WTC11 (cell line): ENCODE results near the gene SNX24. TPM values are rescaled to one million over a fixed set of nuclear protein-coding genes. Genes with fewer than 3 reads are reported as not detected.

Source experiments
- ATAC-seq: fragments of 200-7000 bp; cut with Tn5 transposase; 2 replicates; pipeline ENCODE4 v1.10.0; 2021; ENCODE audit warnings: mild to moderate bottlenecking, moderate library complexity
- CTCF ChIA-PET: fragments of 300-600 bp; sonication (Branson Sonifier 250); formaldehyde crosslinking; loops from one replicate; lab custom pipeline; 2021; ENCODE audit warnings: antibody characterized with exemption; lab: Charles Lee
- POLR2A ChIA-PET: fragments of 350-600 bp; sonication (Branson Sonifier 250); formaldehyde crosslinking; loops from one replicate; lab custom pipeline; 2021; ENCODE audit warnings: antibody characterized with exemption; lab: Charles Lee
- DNase-seq: peaks from one replicate; pipeline ENCODE4 v3.0.0; 2021; ENCODE audit warnings: low spot score
- H3K27ac Mint-ChIP-seq: 2 replicates; pipeline ENCODE4 v1.8.0; 2021; ENCODE audit warnings: mixed read lengths
- H3K27me3 Mint-ChIP-seq: 2 replicates; pipeline ENCODE4 v1.8.0; 2021; ENCODE audit warnings: low read depth, mild to moderate bottlenecking, moderate library complexity, mixed read lengths
- H3K36me3 Mint-ChIP-seq: 2 replicates; pipeline ENCODE4 v1.8.0; 2021; ENCODE audit warnings: mixed read lengths
- H3K4me1 Mint-ChIP-seq: 2 replicates; pipeline ENCODE4 v1.8.0; 2022; ENCODE audit warnings: mixed read lengths
- H3K4me3 Mint-ChIP-seq: 2 replicates; pipeline ENCODE4 v1.8.0; 2021; ENCODE audit warnings: mild to moderate bottlenecking, moderate library complexity, mixed read lengths
- H3K9me3 Mint-ChIP-seq: 2 replicates; pipeline ENCODE4 v1.8.0; 2021; ENCODE audit warnings: mixed read lengths
- ATF6 ChIP-seq: sonication (generic); formaldehyde crosslinking; IDR thresholded peaks from 2 replicates; pipeline ENCODE4 v1.8.1; 2023; ENCODE audit warnings: mild to moderate bottlenecking, missing genetic modification reagents
- CDX4 ChIP-seq: fragments of 250-450 bp; sonication (Bioruptor Pico); IDR thresholded peaks from 2 replicates; pipeline ENCODE4 v1.9.0; 2021; ENCODE audit warnings: moderate library complexity, mild to moderate bottlenecking, inconsistent platforms, borderline replicate concordance
- E2F1 ChIP-seq: sonication (generic); formaldehyde crosslinking; IDR thresholded peaks from 2 replicates; pipeline ENCODE4 v1.8.0; 2022; ENCODE audit warnings: mild to moderate bottlenecking, missing genetic modification reagents
- E2F4 ChIP-seq: sonication (generic); formaldehyde crosslinking; IDR thresholded peaks from 2 replicates; pipeline ENCODE4 v1.8.1; 2022; ENCODE audit warnings: low read depth, mild to moderate bottlenecking, moderate library complexity, missing genetic modification reagents, borderline replicate concordance
- EMX1 ChIP-seq: fragments of 250-450 bp; sonication (Bioruptor Pico); IDR thresholded peaks from 2 replicates; pipeline ENCODE4 v1.8.0; 2021; ENCODE audit warnings: mild to moderate bottlenecking
- HMGA2 ChIP-seq: fragments of 250-450 bp; sonication (Bioruptor Pico); IDR thresholded peaks from 2 replicates; pipeline ENCODE4 v1.4.0; 2021; ENCODE audit warnings: mild to moderate bottlenecking, moderate library complexity
- HMGXB4 ChIP-seq: sonication (generic); formaldehyde crosslinking; IDR thresholded peaks from 2 replicates; pipeline ENCODE4 v1.8.1; 2023; ENCODE audit warnings: mild to moderate bottlenecking, moderate library complexity, missing genetic modification reagents
- IRF1 ChIP-seq: sonication (generic); formaldehyde crosslinking; IDR thresholded peaks from 2 replicates; pipeline ENCODE4 v1.8.0; 2023; ENCODE audit warnings: missing genetic modification reagents
- JUN ChIP-seq: sonication (generic); formaldehyde crosslinking; IDR thresholded peaks from 2 replicates; pipeline ENCODE4 v1.8.0; 2023; ENCODE audit warnings: mild to moderate bottlenecking, missing genetic modification reagents
- NR1H2 ChIP-seq: sonication (generic); formaldehyde crosslinking; IDR thresholded peaks from 2 replicates; pipeline ENCODE4 v1.9.0; 2021; ENCODE audit warnings: mild to moderate bottlenecking, moderate library complexity, missing genetic modification reagents
- RELA ChIP-seq: sonication (generic); formaldehyde crosslinking; IDR thresholded peaks from 2 replicates; pipeline ENCODE4 v1.8.1; 2022; ENCODE audit warnings: missing genetic modification reagents, mild to moderate bottlenecking, borderline replicate concordance
- RORB ChIP-seq: fragments of 250-450 bp; sonication (Bioruptor Pico); IDR thresholded peaks from 2 replicates; pipeline ENCODE4 v1.9.0; 2021; ENCODE audit warnings: mild to moderate bottlenecking
- SMAD3 ChIP-seq: sonication (generic); formaldehyde crosslinking; IDR thresholded peaks from 2 replicates; pipeline ENCODE4 v1.8.0; 2022; ENCODE audit warnings: missing genetic modification reagents, mild to moderate bottlenecking, borderline replicate concordance
- SOX15 ChIP-seq: fragments of 250-450 bp; sonication (Bioruptor Pico); IDR thresholded peaks from 2 replicates; pipeline ENCODE4 v1.9.0; 2021; ENCODE audit warnings: mild to moderate bottlenecking
- TEAD1 ChIP-seq: sonication (generic); formaldehyde crosslinking; IDR thresholded peaks from 2 replicates; pipeline ENCODE4 v1.8.0; 2022; ENCODE audit warnings: mild to moderate bottlenecking, missing genetic modification reagents
- ZBTB43 ChIP-seq: sonication (generic); formaldehyde crosslinking; IDR thresholded peaks from 2 replicates; pipeline ENCODE4 v1.8.1; 2023; ENCODE audit warnings: mild to moderate bottlenecking, missing genetic modification reagents
- ZNF138 ChIP-seq: sonication (generic); formaldehyde crosslinking; conservative IDR thresholded peaks from 2 replicates; pipeline ENCODE4 v1.8.1; 2022; ENCODE audit warnings: mild to moderate bottlenecking, moderate library complexity, missing genetic modification reagents
- ZNF232 ChIP-seq: sonication (generic); formaldehyde crosslinking; IDR thresholded peaks from 2 replicates; pipeline ENCODE4 v1.8.0; 2022; ENCODE audit warnings: mild to moderate bottlenecking, missing genetic modification reagents
- ZNF317 ChIP-seq: sonication (generic); formaldehyde crosslinking; IDR thresholded peaks from 2 replicates; pipeline ENCODE4 v1.8.1; 2023; ENCODE audit warnings: low read depth, mild to moderate bottlenecking, moderate library complexity, missing genetic modification reagents, borderline replicate concordance
- ZNF512 ChIP-seq: sonication (generic); formaldehyde crosslinking; IDR thresholded peaks from 2 replicates; pipeline ENCODE4 v1.8.1; 2022; ENCODE audit warnings: missing genetic modification reagents, borderline replicate concordance
- ZSCAN18 ChIP-seq: fragments of 250-450 bp; sonication (Bioruptor Pico); IDR thresholded peaks from 2 replicates; pipeline ENCODE4 v2.1.2; 2022; ENCODE audit warnings: mild to moderate bottlenecking, moderate library complexity
- total RNA-seq: library from RNA; stranded (reverse); gene quantifications from 3 replicates; pipeline ENCODE4 v1.2.3, GENCODE V29; 2021

Gene SNX24
- total RNA-seq, 1 experiment from 2014 or later, result 15.5 TPM

GRCh38 chr5:122805481-122805880 is 39.9 kb upstream of the SNX24 start:
- Mint-ChIP-seq H3K27ac (no peak overlapping the region), H3K4me3 (no peak overlapping the region), H3K4me1 (peaks cover 16% of the 10 kb centered on the region)
- CTCF ChIA-PET, result interaction anchor here (1.2 kb wide), 1 partner anchor 101 kb away, joined by 6 read pairs; no protein-coding TSS in a partner anchor
- DNase-seq, result no peak
- no peak for TF ChIP-seq RORB (CRISPR knock-in tag)
- no peak for TF ChIP-seq EMX1 (CRISPR knock-in tag)
- TF ChIP-seq CDX4 (CRISPR knock-in tag), result no peak
- no peak for TF ChIP-seq ATF6 (CRISPR knock-in tag)
- TF ChIP-seq JUN (CRISPR knock-in tag), result no peak
- no peak for TF ChIP-seq TEAD1
- TF ChIP-seq NR1H2 (CRISPR knock-in tag), result no peak
- no peak for TF ChIP-seq HMGXB4 (CRISPR knock-in tag)
- TF ChIP-seq HMGA2 (CRISPR knock-in tag), result no peak
- no peak for TF ChIP-seq ZBTB43 (CRISPR knock-in tag)
- TF ChIP-seq SMAD3, result no peak
- no peak for TF ChIP-seq RELA (CRISPR knock-in tag)
- no peak for TF ChIP-seq E2F1 (CRISPR knock-in tag)
- TF ChIP-seq, all 79 proteins: peak for 0
- Mint-ChIP-seq H3K27me3 (no peaks in the 10 kb centered on the region), H3K36me3 (peaks cover 43% of the 10 kb centered on the region), H3K9me3 (no peaks in the 10 kb centered on the region)
- no peak for ATAC-seq
- POLR2A ChIA-PET, result no interaction called here

GRCh38 chr5:122810405-122810804 is 35.0 kb upstream of the SNX24 start:
- no peak overlapping the region for H3K4me3 Mint-ChIP-seq
- no peak for DNase-seq
- H3K4me1 Mint-ChIP-seq, result peaks cover 17% of the 10 kb centered on the region
- ATAC-seq, result no peak
- H3K27ac Mint-ChIP-seq, result no peak overlapping the region
- H3K9me3 Mint-ChIP-seq, result no peaks in the 10 kb centered on the region
- H3K27me3 Mint-ChIP-seq, result no peaks in the 10 kb centered on the region
- CTCF ChIA-PET, result no interaction called here
- TF ChIP-seq ZSCAN18 (CRISPR knock-in tag) (no peak), ZNF512 (no peak), IRF1 (no peak), ZNF232 (CRISPR knock-in tag) (no peak), E2F4 (CRISPR knock-in tag) (no peak), SOX15 (CRISPR knock-in tag) (no peak), E2F1 (CRISPR knock-in tag) (no peak), ZNF317 (CRISPR knock-in tag) (no peak), ZNF138 (CRISPR knock-in tag) (no peak)
- TF ChIP-seq, all 79 proteins: peak for 0
- H3K36me3 Mint-ChIP-seq, result peaks cover 11% of the 10 kb centered on the region
- POLR2A ChIA-PET, result no interaction called here
